Testis (tissue), 2 donors: ENCODE measurements around the gene NECAB2.

Source experiments
- CTCF ChIP-seq, 3 experiments: fragments of 450-650 bp in 2 of 3; fragments of 200-600 bp in 1 of 3; sonication (generic) in 1 of 3; IDR thresholded peaks; one replicate each; pipeline ENCODE4 v1.5.1; 2016 to 2019; ENCODE audit warnings: antibody characterized with exemption in 3 of 3, mild to moderate bottlenecking in 2 of 3, moderate library complexity in 1 of 3
- POLR2A ChIP-seq: fragments of 450-650 bp; IDR thresholded peaks from one replicate; pipeline ENCODE4 v1.6.1; 2017; ENCODE audit warnings: antibody characterized with exemption, mild to moderate bottlenecking, moderate library complexity

DNA sequence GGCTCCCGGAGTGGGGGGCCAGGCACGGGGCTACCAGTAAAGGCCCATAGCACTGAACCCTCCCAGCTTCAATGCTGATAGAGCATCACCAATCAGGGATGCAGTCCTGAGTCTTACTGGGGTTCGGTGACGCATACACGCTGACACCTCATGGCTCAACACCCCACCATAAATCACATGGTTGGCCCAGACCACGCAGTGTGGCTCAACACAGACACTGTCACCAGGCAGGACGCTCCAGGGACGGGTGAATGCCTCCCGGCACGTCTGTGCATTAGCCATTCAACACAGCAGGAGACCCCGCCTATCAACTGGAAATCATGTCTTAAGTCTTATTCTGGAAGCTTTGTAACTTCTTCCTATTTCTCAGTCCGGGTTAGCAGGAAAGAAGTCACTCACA, 35.0 kb downstream of the NECAB2 start:
- TF ChIP-seq POLR2A (no peak), CTCF (IDR thresholded peaks at IDR 0.05) (no peak)
